IPS-20b (cell line): ENCODE data around the gene HMGB1.

Source experiments
- H3K27ac ChIP-seq: one replicate; pipeline ENCODE4 v1.5.1; 2013; ENCODE audit warnings: low read length
- H3K27me3 ChIP-seq: 2 replicates; pipeline ENCODE4 v1.6.1; 2013; ENCODE audit warnings: mild to moderate bottlenecking, low read length, inconsistent platforms; ENCODE audit not compliant: insufficient read depth
- H3K36me3 ChIP-seq: 2 replicates; pipeline ENCODE4 v1.6.1; 2013; ENCODE audit warnings: low read depth, mild to moderate bottlenecking, inconsistent platforms, low read length, moderate library complexity; ENCODE audit not compliant: insufficient read depth
- H3K4me1 ChIP-seq: 2 replicates; pipeline ENCODE4 v1.6.1; 2013; ENCODE audit warnings: mild to moderate bottlenecking, control low read depth, inconsistent platforms, low read length, moderate library complexity; ENCODE audit not compliant: insufficient read depth
- H3K4me3 ChIP-seq: 2 replicates; pipeline ENCODE4 v1.5.1; 2013; ENCODE audit warnings: mild to moderate bottlenecking, low read length, inconsistent platforms
- H3K9ac ChIP-seq: 2 replicates; pipeline ENCODE4 v1.6.1; 2013; ENCODE audit warnings: low read depth, mild to moderate bottlenecking, inconsistent platforms, low read length, moderate library complexity
- H3K9me3 ChIP-seq: 2 replicates; pipeline ENCODE4 v1.6.1; 2013; ENCODE audit warnings: mild to moderate bottlenecking, low read depth, low read length, inconsistent platforms; ENCODE audit not compliant: insufficient read depth

HMGB1 gene

DNA sequence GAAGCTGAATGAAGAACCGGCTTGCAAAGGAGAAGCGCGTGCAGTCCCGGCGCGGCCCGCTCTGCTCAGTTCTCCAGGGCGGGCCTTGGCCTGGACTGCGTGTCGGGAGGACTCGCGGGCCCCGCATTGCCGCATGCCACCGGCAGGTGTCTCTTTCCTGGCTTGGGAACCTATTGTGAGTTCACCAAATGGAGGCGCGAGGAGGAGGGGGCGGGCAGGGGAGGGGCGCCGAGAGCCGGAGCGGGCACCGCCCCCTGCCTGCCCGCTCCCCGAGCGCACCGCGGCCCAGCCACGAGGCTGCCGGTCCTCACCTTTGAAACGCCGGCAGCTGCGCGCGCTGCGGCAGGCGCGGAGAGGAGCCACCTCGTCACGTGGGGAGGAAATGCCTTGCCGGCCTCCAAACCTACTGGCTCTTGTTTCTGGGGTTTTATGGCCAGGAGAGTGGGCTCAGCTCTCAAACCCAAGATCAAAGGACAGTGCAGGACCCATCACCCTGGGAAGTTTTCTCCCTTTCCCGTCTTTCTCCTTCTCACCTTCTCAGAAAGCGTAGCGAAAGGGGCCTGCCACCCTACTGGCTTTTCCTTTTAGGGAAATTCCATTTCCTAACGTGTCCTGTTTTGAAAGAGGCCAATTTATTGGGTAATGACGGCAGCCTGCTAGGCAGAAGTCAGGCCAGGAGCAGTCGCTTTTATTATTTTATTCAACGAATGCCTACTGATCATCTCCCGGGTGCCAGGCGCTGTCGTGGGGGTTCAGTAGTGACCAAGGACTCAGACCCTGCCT, 57.2 kb downstream of the HMGB1 start:
- H3K27ac ChIP-seq, result no peak overlapping the region
- H3K4me1 ChIP-seq, result 0 out of 2 replicates have a peak, but pooled peaks cover 4% of the 10 kb centered on the region
- H3K36me3 ChIP-seq, result no peaks in the 10 kb centered on the region
- no peaks in the 10 kb centered on the region for H3K9me3 ChIP-seq
- peaks cover 20% of the 10 kb centered on the region for H3K27me3 ChIP-seq
- peak overlapping the region; percentile 69; the same call in 1 of the 2 replicates for H3K9ac ChIP-seq
- peak overlapping the region; percentile 53; the same call in 1 of the 2 replicates for H3K4me3 ChIP-seq

- peaks cover 20% of the 10 kb centered on the region for H3K27me3 ChIP-seq
- no peak overlapping the region for H3K9ac ChIP-seq
- no peak overlapping the region for H3K4me3 ChIP-seq
- H3K27ac ChIP-seq, result no peak overlapping the region
- no peaks in the 10 kb centered on the region for H3K9me3 ChIP-seq
- no peaks in the 10 kb centered on the region for H3K36me3 ChIP-seq
- H3K4me1 ChIP-seq, result 0 out of 2 replicates have a peak, but pooled peaks cover 4% of the 10 kb centered on the region
These were observed 58.8 kb downstream of the HMGB1 start for GRCh38 chr13:30406779-30407416.
